ENCODE measurements around the gene RAB11FIP4.

GRCh38 chr17:31566992-31567373 lies 175.5 kb downstream of the RAB11FIP4 start:
- TF ChIP-seq EZH2 (IDR thresholded peaks at IDR 0.05; ENCODE audit: insufficient read depth, poor library complexity, severe bottlenecking) = no peak
- no peak for TF ChIP-seq EZH2phosphoT487 (IDR thresholded peaks at IDR 0.05; ENCODE audit: insufficient read depth, low read depth)
